ENCODE results near the gene HOXC6.
A peak's percentile ranks its signal among the peaks of the same experiment; 100 is the strongest.

HOXC6 gene

GRCh38 chr12:53989227-53990113 lies 38.8 kb upstream of the HOXC6 start (continued):
- TF ChIP-seq, protein P1, sequence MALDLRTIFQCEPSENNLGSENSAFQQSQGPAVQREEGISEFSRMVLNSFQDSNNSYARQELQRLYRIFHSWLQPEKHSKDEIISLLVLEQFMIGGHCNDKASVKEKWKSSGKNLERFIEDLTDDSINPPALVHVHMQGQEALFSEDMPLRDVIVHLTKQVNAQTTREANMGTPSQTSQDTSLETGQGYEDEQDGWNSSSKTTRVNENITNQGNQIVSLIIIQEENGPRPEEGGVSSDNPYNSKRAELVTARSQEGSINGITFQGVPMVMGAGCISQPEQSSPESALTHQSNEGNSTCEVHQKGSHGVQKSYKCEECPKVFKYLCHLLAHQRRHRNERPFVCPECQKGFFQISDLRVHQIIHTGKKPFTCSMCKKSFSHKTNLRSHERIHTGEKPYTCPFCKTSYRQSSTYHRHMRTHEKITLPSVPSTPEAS (tag by site-specific recombination; IDR thresholded peaks at IDR 0.05), result no peak
- TF ChIP-seq GLIS1 (tag by site-specific recombination; IDR thresholded peaks at IDR 0.05), result no peak
- TF ChIP-seq ZNF518A (tag by site-specific recombination; conservative IDR thresholded peaks at IDR 0.05; ENCODE audit: low read depth), result no peak
- TF ChIP-seq ZNF37A (tag by site-specific recombination; IDR thresholded peaks at IDR 0.05), result no peak
- no peak for TF ChIP-seq ZNF140 (tag by site-specific recombination; IDR thresholded peaks at IDR 0.05)
- no peak for TF ChIP-seq ZNF114 (tag by site-specific recombination; IDR thresholded peaks at IDR 0.05)
- TF ChIP-seq ZNF561 (tag by site-specific recombination; IDR thresholded peaks at IDR 0.05; ENCODE audit: borderline replicate concordance), result no peak; the same call in 1 of the 2 replicates
- TF ChIP-seq ZNF16 (tag by site-specific recombination; IDR thresholded peaks at IDR 0.05; ENCODE audit: low read depth), result no peak
- TF ChIP-seq, protein P2, sequence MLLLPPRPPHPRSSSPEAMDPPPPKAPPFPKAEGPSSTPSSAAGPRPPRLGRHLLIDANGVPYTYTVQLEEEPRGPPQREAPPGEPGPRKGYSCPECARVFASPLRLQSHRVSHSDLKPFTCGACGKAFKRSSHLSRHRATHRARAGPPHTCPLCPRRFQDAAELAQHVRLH (tag by site-specific recombination; IDR thresholded peaks at IDR 0.05), result no peak
- no peak for TF ChIP-seq MZF1 (tag by site-specific recombination; IDR thresholded peaks at IDR 0.05; ENCODE audit: borderline replicate concordance)
- TF ChIP-seq, protein P3, sequence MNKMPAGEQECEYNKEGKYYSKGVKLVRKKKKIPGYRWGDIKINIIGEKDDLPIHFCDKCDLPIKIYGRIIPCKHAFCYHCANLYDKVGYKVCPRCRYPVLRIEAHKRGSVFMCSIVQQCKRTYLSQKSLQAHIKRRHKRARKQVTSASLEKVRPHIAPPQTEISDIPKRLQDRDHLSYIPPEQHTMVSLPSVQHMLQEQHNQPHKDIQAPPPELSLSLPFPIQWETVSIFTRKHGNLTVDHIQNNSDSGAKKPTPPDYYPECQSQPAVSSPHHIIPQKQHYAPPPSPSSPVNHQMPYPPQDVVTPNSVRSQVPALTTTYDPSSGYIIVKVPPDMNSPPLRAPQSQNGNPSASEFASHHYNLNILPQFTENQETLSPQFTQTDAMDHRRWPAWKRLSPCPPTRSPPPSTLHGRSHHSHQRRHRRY (tag by site-specific recombination; IDR thresholded peaks at IDR 0.05), result no peak
- TF ChIP-seq ZNF169 (tag by site-specific recombination; IDR thresholded peaks at IDR 0.05), result no peak
- no peak for TF ChIP-seq ZNF433 (tag by site-specific recombination; IDR thresholded peaks at IDR 0.05; ENCODE audit: low read depth)
- TF ChIP-seq, protein P4, sequence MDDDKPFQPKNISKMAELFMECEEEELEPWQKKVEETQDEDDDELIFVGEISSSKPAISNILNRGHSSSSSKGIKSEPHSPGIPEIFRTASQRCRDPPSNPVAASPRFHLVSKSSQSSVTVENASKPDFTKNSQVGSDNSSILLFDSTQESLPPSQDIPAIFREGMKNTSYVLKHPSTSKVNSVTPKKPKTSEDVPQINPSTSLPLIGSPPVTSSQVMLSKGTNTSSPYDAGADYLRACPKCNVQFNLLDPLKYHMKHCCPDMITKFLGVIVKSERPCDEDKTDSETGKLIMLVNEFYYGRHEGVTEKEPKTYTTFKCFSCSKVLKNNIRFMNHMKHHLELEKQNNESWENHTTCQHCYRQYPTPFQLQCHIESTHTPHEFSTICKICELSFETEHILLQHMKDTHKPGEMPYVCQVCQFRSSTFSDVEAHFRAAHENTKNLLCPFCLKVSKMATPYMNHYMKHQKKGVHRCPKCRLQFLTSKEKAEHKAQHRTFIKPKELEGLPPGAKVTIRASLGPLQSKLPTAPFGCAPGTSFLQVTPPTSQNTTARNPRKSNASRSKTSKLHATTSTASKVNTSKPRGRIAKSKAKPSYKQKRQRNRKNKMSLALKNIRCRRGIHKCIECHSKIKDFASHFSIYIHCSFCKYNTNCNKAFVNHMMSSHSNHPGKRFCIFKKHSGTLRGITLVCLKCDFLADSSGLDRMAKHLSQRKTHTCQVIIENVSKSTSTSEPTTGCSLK (tag by site-specific recombination; IDR thresholded peaks at IDR 0.05), result no peak
- no peak for TF ChIP-seq ZNF48 (tag by site-specific recombination; IDR thresholded peaks at IDR 0.05)
- no peak for TF ChIP-seq HOXA7 (CRISPR knock-in tag; IDR thresholded peaks at IDR 0.05; ENCODE audit: borderline replicate concordance)
- TF ChIP-seq, protein P5, sequence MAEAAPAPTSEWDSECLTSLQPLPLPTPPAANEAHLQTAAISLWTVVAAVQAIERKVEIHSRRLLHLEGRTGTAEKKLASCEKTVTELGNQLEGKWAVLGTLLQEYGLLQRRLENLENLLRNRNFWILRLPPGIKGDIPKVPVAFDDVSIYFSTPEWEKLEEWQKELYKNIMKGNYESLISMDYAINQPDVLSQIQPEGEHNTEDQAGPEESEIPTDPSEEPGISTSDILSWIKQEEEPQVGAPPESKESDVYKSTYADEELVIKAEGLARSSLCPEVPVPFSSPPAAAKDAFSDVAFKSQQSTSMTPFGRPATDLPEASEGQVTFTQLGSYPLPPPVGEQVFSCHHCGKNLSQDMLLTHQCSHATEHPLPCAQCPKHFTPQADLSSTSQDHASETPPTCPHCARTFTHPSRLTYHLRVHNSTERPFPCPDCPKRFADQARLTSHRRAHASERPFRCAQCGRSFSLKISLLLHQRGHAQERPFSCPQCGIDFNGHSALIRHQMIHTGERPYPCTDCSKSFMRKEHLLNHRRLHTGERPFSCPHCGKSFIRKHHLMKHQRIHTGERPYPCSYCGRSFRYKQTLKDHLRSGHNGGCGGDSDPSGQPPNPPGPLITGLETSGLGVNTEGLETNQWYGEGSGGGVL (tag by site-specific recombination; IDR thresholded peaks at IDR 0.05), result peak; percentile 57
- no peak for TF ChIP-seq HOXC10 (CRISPR knock-in tag; IDR thresholded peaks at IDR 0.05)
- TF ChIP-seq ZNF837 (tag by site-specific recombination; IDR thresholded peaks at IDR 0.05), result no peak
- no peak for TF ChIP-seq ZNF221 (tag by site-specific recombination; IDR thresholded peaks at IDR 0.05; ENCODE audit: borderline replicate concordance)
- no peak for TF ChIP-seq SP2 (tag by site-specific recombination; IDR thresholded peaks at IDR 0.05)
- TF ChIP-seq ZNF202 (tag by site-specific recombination; IDR thresholded peaks at IDR 0.05; ENCODE audit: borderline replicate concordance), result no peak
- TF ChIP-seq BCL6B (tag by site-specific recombination; IDR thresholded peaks at IDR 0.05), result no peak
- no peak for TF ChIP-seq ZNF423 (tag by site-specific recombination; IDR thresholded peaks at IDR 0.05)
- no peak for TF ChIP-seq ZNF292 (tag by site-specific recombination; IDR thresholded peaks at IDR 0.05; ENCODE audit: borderline replicate concordance, low read depth)
- no peak for TF ChIP-seq MYNN (tag by site-specific recombination; IDR thresholded peaks at IDR 0.05; ENCODE audit: borderline replicate concordance)
